Upper lobe of right lung (tissue), 1 donor: ENCODE measurements around the gene TERT. TPM values are rescaled to one million over a fixed set of nuclear protein-coding genes. Genes with fewer than 3 reads are reported as not detected.
"Not testable (repeated sequence)": the region's sequence is repeated elsewhere in the genome, so short reads cannot be mapped to it uniquely, and the experiment has no call there.

Experiments used
- ATAC-seq: fragments of 200-7000 bp; cut with Tn5 transposase; one replicate; pipeline ENCODE4 v1.9.1; 2020; ENCODE audit warnings: mild to moderate bottlenecking, moderate library complexity
- DNase-seq: peaks from one replicate; pipeline ENCODE4 v3.0.0-alpha.2; 2020
- H3K27ac ChIP-seq: fragments of 200-600 bp; one replicate; pipeline ENCODE4 v1.8.0; 2022
- H3K27me3 ChIP-seq: fragments of 200-600 bp; one replicate; pipeline ENCODE4 v1.8.0; 2022; ENCODE audit warnings: mild to moderate bottlenecking
- H3K36me3 ChIP-seq: fragments of 200-600 bp; one replicate; pipeline ENCODE4 v1.8.0; 2022
- H3K4me1 ChIP-seq: fragments of 200-600 bp; one replicate; pipeline ENCODE4 v1.8.0; 2022
- H3K4me3 ChIP-seq: fragments of 200-600 bp; one replicate; pipeline ENCODE4 v1.8.0; 2022; ENCODE audit warnings: mild to moderate bottlenecking
- H3K9me3 ChIP-seq: fragments of 200-600 bp; one replicate; pipeline ENCODE4 v1.8.0; 2022
- intact Hi-C: fragments of 100-400 bp; cut with DNase I; formaldehyde crosslinking; loops from one replicate; pipeline ENCODE4 v1.11.0; 2022
- total RNA-seq: library from RNA; stranded (reverse); fragmentation: NEBNext Ultra II Directional; extraction: Animal tissue kit (Norgen Biotek cat#: 25700); gene quantifications from one replicate; pipeline ENCODE4 v1.2.1, GENCODE V29; 2021
- TF ChIP-seq, protein P1 (sequence below): fragments of 200-600 bp; IDR thresholded peaks from one replicate; pipeline ENCODE4 v1.8.0; 2022; ENCODE audit warnings: antibody characterized with exemption
- donor health status: DM: no; HTN: yes; CAD: no; lungs with severe emphysema.

Gene TERT
- total RNA-seq, 1 donor from 2014 or later = not detected

DNA sequence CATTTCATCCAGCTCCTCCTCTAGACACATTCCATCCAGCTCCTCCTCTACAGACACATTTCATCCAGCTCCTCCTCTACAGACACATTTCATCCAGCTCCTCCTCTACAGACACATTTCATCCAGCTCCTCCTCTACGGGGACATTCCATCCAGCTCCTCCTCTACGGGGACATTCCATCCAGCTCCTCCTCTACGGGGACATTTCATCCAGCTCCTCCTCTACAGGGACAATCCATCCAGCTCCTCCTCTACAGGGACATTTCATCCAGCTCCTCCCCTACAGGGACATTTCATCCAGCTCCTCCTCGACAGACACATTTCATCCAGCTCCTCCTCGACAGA is 31.6 kb upstream of the TERT start:
- DNase-seq, H3K27ac ChIP-seq, H3K9me3 ChIP-seq, ATAC-seq, H3K4me3 ChIP-seq, intact Hi-C loops, H3K27me3 ChIP-seq: not testable (repeated sequence)
- H3K4me1 ChIP-seq = peaks cover 13% of the 10 kb centered on the region
- peaks cover 63% of the 10 kb centered on the region for H3K36me3 ChIP-seq

DNA sequence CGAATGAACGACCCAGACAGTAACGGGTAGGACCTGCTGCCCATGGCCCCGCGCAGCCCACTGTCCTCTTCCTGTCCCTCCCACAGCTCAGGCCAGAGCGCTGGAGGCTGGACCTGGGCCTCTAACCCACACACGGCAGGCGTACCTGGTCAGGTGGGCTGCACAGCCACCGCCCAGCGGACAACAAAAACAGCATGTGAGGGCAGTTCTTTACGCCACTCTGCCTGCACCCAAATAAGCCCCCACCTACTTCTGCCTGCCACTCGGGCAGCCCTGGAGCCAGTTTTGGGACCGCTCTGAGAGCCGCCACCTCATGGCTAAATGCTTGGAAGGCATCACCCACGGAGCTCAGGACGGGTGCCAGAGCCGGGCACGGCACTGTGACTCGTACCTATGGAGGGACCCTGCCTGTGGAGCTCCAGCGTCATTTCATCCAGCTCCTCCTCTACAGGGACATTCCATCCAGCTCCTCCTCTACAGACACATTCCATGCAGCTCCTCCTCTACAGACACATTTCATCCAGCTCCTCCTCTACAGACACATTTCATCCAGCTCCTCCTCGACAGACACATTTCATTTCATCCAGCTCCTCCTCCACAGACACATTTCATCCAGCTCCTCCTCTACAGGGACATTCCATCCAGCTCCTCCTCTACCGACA is 31.1 kb upstream of the TERT start:
- Histone ChIP-seq H3K36me3 (peaks cover 63% of the 10 kb centered on the region), H3K27me3 (no peaks in the 10 kb centered on the region), H3K9me3 (no peaks in the 10 kb centered on the region), H3K27ac (no peak overlapping the region), H3K4me1 (peaks cover 10% of the 10 kb centered on the region), H3K4me3 (no peak overlapping the region)
- TF ChIP-seq, protein P1, sequence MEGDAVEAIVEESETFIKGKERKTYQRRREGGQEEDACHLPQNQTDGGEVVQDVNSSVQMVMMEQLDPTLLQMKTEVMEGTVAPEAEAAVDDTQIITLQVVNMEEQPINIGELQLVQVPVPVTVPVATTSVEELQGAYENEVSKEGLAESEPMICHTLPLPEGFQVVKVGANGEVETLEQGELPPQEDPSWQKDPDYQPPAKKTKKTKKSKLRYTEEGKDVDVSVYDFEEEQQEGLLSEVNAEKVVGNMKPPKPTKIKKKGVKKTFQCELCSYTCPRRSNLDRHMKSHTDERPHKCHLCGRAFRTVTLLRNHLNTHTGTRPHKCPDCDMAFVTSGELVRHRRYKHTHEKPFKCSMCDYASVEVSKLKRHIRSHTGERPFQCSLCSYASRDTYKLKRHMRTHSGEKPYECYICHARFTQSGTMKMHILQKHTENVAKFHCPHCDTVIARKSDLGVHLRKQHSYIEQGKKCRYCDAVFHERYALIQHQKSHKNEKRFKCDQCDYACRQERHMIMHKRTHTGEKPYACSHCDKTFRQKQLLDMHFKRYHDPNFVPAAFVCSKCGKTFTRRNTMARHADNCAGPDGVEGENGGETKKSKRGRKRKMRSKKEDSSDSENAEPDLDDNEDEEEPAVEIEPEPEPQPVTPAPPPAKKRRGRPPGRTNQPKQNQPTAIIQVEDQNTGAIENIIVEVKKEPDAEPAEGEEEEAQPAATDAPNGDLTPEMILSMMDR = no peak
- peak; percentile 60 for DNase-seq
- intact Hi-C loops = no loop called here
- ATAC-seq = no peak

DNA sequence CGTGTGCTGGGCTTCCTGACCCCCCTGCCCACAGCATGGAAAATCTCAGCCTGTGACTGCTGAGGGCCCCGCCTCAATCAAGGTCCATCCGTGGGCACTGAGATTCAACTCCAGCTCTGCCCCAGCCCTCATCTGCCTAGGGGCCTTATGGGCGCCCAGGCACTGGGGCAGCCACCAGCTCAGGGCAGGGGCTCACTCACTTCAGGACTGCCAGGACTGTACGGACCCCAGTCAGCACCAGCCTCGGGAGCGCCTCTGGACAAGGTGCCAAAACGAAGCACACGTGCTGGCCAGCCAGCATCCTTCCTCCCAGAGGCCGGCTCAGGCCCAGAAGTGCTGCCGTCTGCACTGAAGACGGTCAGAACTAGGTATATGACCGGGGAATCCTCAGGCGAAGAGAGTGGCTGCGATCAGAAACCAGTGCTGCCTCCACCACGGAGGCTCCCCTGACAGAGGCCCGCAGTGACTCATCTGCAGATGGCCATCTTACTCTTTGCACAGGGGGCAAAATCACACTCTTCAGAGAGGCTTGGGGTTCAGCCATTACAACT is 30.4 kb upstream of the TERT start:
- TF ChIP-seq, protein P1 = no peak
- peak; percentile 55 for DNase-seq
- Histone ChIP-seq H3K4me3 (no peak overlapping the region), H3K27ac (no peak overlapping the region), H3K36me3 (peaks cover 63% of the 10 kb centered on the region), H3K9me3 (no peaks in the 10 kb centered on the region), H3K27me3 (no peaks in the 10 kb centered on the region), H3K4me1 (peaks cover 9% of the 10 kb centered on the region)
- intact Hi-C loops = no loop called here
- peak; percentile 4 for ATAC-seq

DNA sequence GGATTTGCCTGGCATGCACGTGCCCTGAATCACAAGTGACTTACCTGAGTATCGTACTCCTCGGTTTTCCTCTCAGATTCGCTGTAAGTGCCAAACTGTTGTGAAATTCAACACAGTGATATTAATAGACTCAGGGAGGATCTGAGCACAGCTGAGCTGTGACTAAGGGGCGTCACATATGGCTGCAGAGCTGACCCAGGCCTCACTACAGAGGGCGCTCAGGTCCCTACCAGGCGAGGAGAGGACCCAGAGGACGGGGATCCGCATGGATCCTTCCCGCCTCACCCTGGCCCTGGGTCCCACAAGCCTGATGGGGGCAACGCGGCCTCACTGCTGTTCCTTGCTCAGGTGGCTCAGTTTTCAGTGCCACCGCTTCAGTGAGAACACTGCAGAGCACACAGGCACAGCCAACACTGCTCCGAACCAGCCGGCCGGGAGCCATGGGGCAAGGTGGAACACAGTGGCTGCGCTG is 29.9 kb upstream of the TERT start:
- DNase-seq = peak; percentile 53
- ATAC-seq = peak; percentile 43
- Histone ChIP-seq H3K4me3 (no peak overlapping the region), H3K27me3 (no peaks in the 10 kb centered on the region), H3K27ac (no peak overlapping the region), H3K4me1 (peaks cover 6% of the 10 kb centered on the region), H3K9me3 (no peaks in the 10 kb centered on the region), H3K36me3 (peaks cover 64% of the 10 kb centered on the region)
- intact Hi-C loops = no loop called here
- TF ChIP-seq, protein P1 = no peak

DNA sequence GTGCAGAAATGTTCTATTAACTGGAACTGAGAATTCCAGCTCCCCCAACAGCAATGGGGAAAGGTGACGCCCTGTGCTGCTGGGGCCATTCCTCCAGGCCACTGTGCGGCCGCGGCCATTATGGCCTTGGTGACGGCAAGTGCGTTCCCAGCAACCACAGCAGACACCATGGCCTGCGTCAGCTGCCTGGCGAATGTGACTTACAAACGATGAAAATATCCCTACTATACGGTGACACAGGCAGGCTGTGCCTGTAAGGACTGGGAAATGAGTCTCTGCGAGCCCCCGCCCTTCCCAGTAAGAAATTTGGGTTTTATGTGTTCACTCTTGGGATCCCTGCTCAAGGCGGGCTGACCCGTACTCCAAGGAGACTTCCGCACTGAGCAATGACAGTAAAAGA is 29.4 kb upstream of the TERT start:
- H3K4me3 ChIP-seq = no peak overlapping the region
- TF ChIP-seq, protein P1 = no peak
- ATAC-seq (no peak), DNase-seq (peak; percentile 46)
- intact Hi-C loops = no loop called here
- H3K36me3 ChIP-seq = peaks cover 68% of the 10 kb centered on the region
- no peaks in the 10 kb centered on the region for H3K27me3 ChIP-seq
- H3K27ac ChIP-seq = no peak overlapping the region
- no peaks in the 10 kb centered on the region for H3K9me3 ChIP-seq
- peaks cover 6% of the 10 kb centered on the region for H3K4me1 ChIP-seq

DNA sequence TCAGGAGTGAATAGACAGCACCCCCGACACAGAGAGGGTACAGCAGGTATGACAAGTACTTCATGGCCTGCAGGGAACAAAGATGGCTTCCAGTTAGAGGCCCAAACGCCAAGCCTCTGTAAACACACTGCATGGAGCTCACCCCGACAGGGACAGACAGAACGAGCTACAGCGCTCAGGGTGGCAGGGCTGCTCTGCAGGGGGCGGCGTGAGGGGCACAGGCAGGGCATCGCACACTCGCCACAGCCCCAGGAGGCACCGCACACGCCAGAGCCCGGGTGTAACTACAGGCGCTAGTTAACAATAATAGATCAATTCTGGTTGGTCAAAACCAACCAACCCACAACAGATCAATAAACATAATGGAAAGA is 28.9 kb upstream of the TERT start:
- Histone ChIP-seq H3K4me1 (peaks cover 3% of the 10 kb centered on the region), H3K36me3 (peaks cover 69% of the 10 kb centered on the region), H3K9me3 (no peaks in the 10 kb centered on the region), H3K27me3 (no peaks in the 10 kb centered on the region), H3K27ac (no peak overlapping the region), H3K4me3 (no peak overlapping the region)
- intact Hi-C loops = no loop called here
- TF ChIP-seq, protein P1 = no peak
- DNase-seq = peak; percentile 37
- no peak for ATAC-seq
